Measurements from ENCODE around the gene EPHB1.

EPHB1 gene

DNA sequence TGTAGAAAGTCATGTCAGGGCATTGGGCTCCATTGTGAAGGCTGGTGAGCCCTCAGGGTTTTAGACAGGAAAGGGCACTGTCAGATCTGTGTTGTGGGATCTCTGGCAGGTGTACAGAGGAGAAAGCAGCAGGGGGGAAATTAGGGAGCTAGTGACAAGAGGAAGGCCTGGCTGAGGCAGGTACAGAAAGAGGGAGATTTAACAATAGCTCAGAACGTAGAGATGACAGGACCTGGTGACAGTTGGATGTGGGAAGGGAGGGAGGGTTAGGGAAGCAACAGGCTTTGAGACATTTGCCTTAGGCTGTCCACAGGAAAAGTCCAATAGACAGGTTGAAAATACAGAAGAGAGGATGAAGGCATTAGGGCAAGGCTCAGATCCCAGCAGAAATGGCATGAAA lies 288.1 kb downstream of the EPHB1 start:
- TF ChIP-seq, protein P1, sequence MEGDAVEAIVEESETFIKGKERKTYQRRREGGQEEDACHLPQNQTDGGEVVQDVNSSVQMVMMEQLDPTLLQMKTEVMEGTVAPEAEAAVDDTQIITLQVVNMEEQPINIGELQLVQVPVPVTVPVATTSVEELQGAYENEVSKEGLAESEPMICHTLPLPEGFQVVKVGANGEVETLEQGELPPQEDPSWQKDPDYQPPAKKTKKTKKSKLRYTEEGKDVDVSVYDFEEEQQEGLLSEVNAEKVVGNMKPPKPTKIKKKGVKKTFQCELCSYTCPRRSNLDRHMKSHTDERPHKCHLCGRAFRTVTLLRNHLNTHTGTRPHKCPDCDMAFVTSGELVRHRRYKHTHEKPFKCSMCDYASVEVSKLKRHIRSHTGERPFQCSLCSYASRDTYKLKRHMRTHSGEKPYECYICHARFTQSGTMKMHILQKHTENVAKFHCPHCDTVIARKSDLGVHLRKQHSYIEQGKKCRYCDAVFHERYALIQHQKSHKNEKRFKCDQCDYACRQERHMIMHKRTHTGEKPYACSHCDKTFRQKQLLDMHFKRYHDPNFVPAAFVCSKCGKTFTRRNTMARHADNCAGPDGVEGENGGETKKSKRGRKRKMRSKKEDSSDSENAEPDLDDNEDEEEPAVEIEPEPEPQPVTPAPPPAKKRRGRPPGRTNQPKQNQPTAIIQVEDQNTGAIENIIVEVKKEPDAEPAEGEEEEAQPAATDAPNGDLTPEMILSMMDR (conservative IDR thresholded peaks at IDR 0.05; ENCODE audit: control insufficient read depth, insufficient read depth, low read depth, low read length): no peak
- no peak for DNase-seq (ENCODE audit: low read depth)
- no peak overlapping the region for H3K4me3 ChIP-seq (ENCODE audit: control insufficient read depth, low read depth, low read length)

DNA sequence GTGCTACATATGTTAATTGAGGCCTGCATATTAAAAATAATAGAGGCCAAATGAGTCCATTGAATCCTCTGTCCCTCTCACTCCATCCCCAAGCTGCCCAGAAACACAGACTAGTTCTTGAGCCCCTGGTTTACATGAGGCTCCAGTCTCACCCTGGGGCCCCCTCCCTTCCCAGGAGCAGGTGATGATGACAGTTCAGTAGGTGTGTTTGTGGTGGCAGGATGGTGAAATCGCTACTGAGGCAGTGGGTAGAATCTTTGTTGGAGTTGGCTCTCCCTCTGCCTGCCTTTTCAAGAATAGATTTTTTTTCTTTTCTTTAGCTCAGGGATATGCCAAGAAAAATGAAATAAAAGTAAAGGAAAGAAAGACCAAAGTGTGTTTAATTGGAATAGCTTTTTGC lies 288.7 kb downstream of the EPHB1 start:
- no peak overlapping the region for H3K4me3 ChIP-seq (ENCODE audit: control insufficient read depth, low read depth, low read length)
- DNase-seq (ENCODE audit: low read depth): no peak
- TF ChIP-seq, protein P1 (conservative IDR thresholded peaks at IDR 0.05; ENCODE audit: control insufficient read depth, insufficient read depth, low read depth, low read length): no peak

DNA sequence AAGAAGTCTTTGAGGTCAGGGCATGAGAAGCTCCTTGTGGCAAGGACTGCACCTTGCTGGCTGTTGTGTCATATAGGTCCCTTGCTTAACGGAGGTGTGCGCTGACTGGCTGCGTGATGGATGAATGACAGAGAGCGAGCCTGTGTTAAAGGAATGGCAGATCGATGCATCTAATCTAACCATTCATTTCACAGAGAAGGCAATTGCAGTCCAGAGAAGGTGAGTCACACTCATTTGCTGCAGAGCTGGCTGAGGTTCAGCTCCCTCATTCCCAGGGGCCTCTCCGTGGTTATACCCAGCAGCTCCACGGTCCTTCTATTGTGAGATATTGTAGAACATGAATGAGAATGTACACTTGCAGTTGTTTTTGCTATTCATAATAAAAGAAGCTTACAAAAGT lies 289.3 kb downstream of the EPHB1 start:
- peak; percentile 36 for DNase-seq (ENCODE audit: low read depth)
- no peak overlapping the region for H3K4me3 ChIP-seq (ENCODE audit: control insufficient read depth, low read depth, low read length)
- TF ChIP-seq, protein P1 (conservative IDR thresholded peaks at IDR 0.05; ENCODE audit: control insufficient read depth, insufficient read depth, low read depth, low read length): no peak

DNA sequence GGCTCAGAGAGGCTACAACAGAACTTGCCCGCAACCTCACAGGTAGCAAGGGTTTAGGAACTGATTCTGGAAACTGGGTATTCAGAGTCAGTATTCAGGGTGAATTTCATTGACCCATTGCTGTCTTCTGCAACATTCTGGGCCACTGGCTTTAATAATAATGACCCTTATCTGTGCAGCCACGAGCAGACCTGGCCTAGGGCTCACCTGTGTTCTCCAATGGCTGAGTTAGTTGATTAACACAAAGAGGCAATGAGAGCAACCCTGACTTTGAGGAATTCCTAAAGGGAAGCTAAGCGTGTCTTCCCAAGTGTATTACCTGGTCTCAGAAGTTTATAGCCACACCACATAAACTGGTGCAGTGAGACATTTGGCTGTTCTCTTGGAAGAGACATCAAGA lies 289.9 kb downstream of the EPHB1 start:
- TF ChIP-seq, protein P1 (conservative IDR thresholded peaks at IDR 0.05; ENCODE audit: control insufficient read depth, insufficient read depth, low read depth, low read length): no peak
- DNase-seq (ENCODE audit: low read depth): no peak
- H3K4me3 ChIP-seq (ENCODE audit: control insufficient read depth, low read depth, low read length): no peak overlapping the region

DNA sequence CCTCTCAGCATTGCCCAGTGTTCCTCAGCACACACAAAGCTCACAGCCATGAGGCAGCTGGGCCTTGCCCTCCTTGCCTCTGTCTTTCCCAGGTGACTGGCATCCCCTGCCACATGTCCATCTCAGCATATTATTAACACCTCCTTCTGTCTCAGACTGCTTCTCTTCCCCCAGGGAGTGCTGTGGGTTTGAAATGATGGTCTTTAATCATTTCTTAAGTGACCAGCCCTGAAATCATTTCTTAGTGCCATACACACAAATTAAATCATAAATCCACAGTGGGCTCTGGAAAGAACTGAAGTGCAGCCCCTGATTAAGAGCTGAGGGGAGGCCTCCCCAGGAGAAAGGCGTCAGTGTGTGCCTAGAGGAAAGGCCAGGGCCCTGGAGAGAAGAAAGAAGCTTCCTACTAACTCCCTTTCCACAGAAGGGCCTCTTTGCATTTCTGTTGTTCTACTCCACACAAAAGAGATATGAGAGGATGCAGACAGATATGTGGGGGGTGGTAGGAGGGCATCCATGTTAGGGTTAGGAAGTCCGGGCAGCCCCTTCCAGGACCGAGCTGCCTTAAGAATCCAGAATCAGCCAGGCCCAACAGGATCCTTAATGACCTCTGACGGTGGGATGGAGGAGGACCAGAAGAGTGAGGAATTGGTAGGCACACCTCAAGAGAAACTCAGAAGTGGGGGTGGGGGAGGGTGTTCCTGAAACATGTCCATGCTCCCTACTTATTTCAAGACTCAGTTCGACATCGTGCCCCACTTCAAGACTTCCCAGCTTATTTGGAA lies 290.8 kb downstream of the EPHB1 start:
- DNase-seq (ENCODE audit: low read depth): no peak
- H3K4me3 ChIP-seq (ENCODE audit: control insufficient read depth, low read depth, low read length): no peak overlapping the region
- TF ChIP-seq, protein P1 (conservative IDR thresholded peaks at IDR 0.05; ENCODE audit: control insufficient read depth, insufficient read depth, low read depth, low read length): no peak

DNA sequence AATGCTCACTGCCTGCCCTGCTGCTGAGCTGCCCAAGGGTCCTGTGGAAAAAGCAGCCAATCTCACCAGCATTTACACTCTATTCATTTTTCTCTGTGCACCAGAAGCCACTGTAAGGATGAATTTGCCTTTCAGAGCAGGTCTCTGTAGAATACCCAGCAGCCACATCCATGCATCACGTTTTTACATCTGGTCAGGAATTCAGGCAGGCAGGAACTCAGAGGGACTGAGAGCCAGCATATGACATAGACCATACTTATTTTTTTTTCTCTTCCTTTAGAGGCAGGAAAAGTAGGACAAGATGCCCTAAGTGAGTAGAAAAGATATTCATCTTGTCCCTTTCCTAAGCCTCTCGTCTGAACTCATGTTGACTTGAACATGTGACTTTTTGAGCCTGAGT lies 292.7 kb downstream of the EPHB1 start:
- H3K4me3 ChIP-seq (ENCODE audit: control insufficient read depth, low read depth, low read length): no peak overlapping the region
- TF ChIP-seq, protein P1 (conservative IDR thresholded peaks at IDR 0.05; ENCODE audit: control insufficient read depth, insufficient read depth, low read depth, low read length): no peak
- DNase-seq (ENCODE audit: low read depth): no peak

Measured in fibroblast of mammary gland (primary cell).